Fibroblast of skin of left biceps (primary cell): ENCODE results near the gene CCDC122.
A peak's percentile ranks its signal among the peaks of the same experiment; 100 is the strongest.

Source experiments
- DNase-seq, 2 experiments: peaks; one replicate each; pipeline ENCODE4 v3.0.0-alpha.2; 2013; ENCODE audit warnings: low read depth in 2 of 2

The CCDC122 gene

GRCh38 chr13:43878892-43879754 is at the start of gene CCDC122:
TSS of gene CCDC122 (minus strand) at chr13:43879740. CDS start at chr13:43869376, 10,364 bp downstream.
- DNase-seq, result peak in 1 of 2 experiments; percentile 40

- DNase-seq, result no peak
Observed at GRCh38 chr13:43924549-43925245, 45.2 kb upstream of the CCDC122 start.

GRCh38 chr13:43920965-43921674 is 41.6 kb upstream of the CCDC122 start:
- DNase-seq, result no peak

- DNase-seq, result no peak
Observed at GRCh38 chr13:43918636-43919035, 39.1 kb upstream of the CCDC122 start.

GRCh38 chr13:43916828-43917227 is 37.3 kb upstream of the CCDC122 start:
- DNase-seq, result no peak

GRCh38 chr13:43915451-43915850 is 35.9 kb upstream of the CCDC122 start:
- no peak for DNase-seq

- DNase-seq, result no peak
Observed at GRCh38 chr13:43911871-43912270, 32.3 kb upstream of the CCDC122 start.

GRCh38 chr13:43911278-43911677 is 31.7 kb upstream of the CCDC122 start:
- no peak for DNase-seq

GRCh38 chr13:43910856-43911255 is 31.3 kb upstream of the CCDC122 start:
- DNase-seq, result no peak

GRCh38 chr13:43908156-43909126 is 28.9 kb upstream of the CCDC122 start:
- DNase-seq, result peak; percentile 29 to 39

- DNase-seq, result peak in 1 of 2 experiments; percentile 61
Observed at GRCh38 chr13:43905435-43906031, 26.0 kb upstream of the CCDC122 start.

GRCh38 chr13:43895940-43896339 is 16.4 kb upstream of the CCDC122 start:
- DNase-seq, result no peak

GRCh38 chr13:43894438-43894837 is 14.9 kb upstream of the CCDC122 start:
- no peak for DNase-seq

- DNase-seq, result no peak
Observed at GRCh38 chr13:43884222-43884621, 4.7 kb upstream of the CCDC122 start.

- DNase-seq, result no peak
Observed at GRCh38 chr13:43883631-43884030, 4.1 kb upstream of the CCDC122 start.

- DNase-seq, result no peak
Observed at GRCh38 chr13:43881580-43881979, 2.0 kb upstream of the CCDC122 start.

GRCh38 chr13:43880926-43881325 is 1.4 kb upstream of the CCDC122 start:
- DNase-seq, result no peak

GRCh38 chr13:43880214-43880855 is 795 bp upstream of the CCDC122 start:
- no peak for DNase-seq

GRCh38 chr13:43879755-43880181 is 228 bp upstream of the CCDC122 start, which contains the start of gene LACC1:
TSS of gene LACC1 (plus strand) at chr13:43879904. CDS start at chr13:43880986, 1,082 bp downstream.
- DNase-seq, result no peak

GRCh38 chr13:43877766-43878165 is 1.8 kb downstream of the CCDC122 start:
- DNase-seq, result no peak
